ENCODE results near the gene LAMA2.
"Not testable (repeated sequence)": the region's sequence is repeated elsewhere in the genome, so short reads cannot be mapped to it uniquely, and the experiment has no call there.

Gene LAMA2

GRCh38 chr6:129007701-129008373 is 124.9 kb downstream of the LAMA2 start:
- peak in 2 of 3 experiments; percentile 34 to 53 for DNase-seq

- DNase-seq = no peak
These were observed 125.7 kb downstream of the LAMA2 start for GRCh38 chr6:129008591-129008990.

GRCh38 chr6:129009851-129010250 is 126.9 kb downstream of the LAMA2 start:
- DNase-seq = peak in 2 of 3 experiments; percentile 18 to 41

- DNase-seq = no peak
These were observed 131.4 kb downstream of the LAMA2 start for GRCh38 chr6:129014302-129014701.

GRCh38 chr6:129015721-129016120 is 132.8 kb downstream of the LAMA2 start:
- peak in 1 of 3 experiments; percentile 86 for DNase-seq

- DNase-seq = no peak
These were observed 133.9 kb downstream of the LAMA2 start for GRCh38 chr6:129016844-129017243.

- no peak for DNase-seq
These were observed 139.1 kb downstream of the LAMA2 start for GRCh38 chr6:129022011-129022553.

- DNase-seq = no peak
These were observed 143.7 kb downstream of the LAMA2 start for GRCh38 chr6:129026601-129027000.

- DNase-seq = no peak
These were observed 146.8 kb downstream of the LAMA2 start for GRCh38 chr6:129029778-129030177.

- DNase-seq = no peak
These were observed 147.3 kb downstream of the LAMA2 start for GRCh38 chr6:129030215-129030614.

GRCh38 chr6:129031051-129031599 is 148.2 kb downstream of the LAMA2 start:
- DNase-seq = no peak

GRCh38 chr6:129032602-129033001 is 149.7 kb downstream of the LAMA2 start:
- DNase-seq = no peak

GRCh38 chr6:129033180-129033579 is 150.2 kb downstream of the LAMA2 start:
- no peak for DNase-seq

- DNase-seq = no peak
These were observed 150.6 kb downstream of the LAMA2 start for GRCh38 chr6:129033581-129033980.

GRCh38 chr6:129041563-129041962 is 158.6 kb downstream of the LAMA2 start:
- no peak for DNase-seq

- no peak for DNase-seq
These were observed 163.6 kb downstream of the LAMA2 start for GRCh38 chr6:129046526-129046925.

- no peak for DNase-seq
These were observed 164.9 kb downstream of the LAMA2 start for GRCh38 chr6:129047834-129048233.

GRCh38 chr6:129050086-129050485 is 167.1 kb downstream of the LAMA2 start:
- DNase-seq = no peak

- DNase-seq = not testable (repeated sequence)
These were observed 170.2 kb downstream of the LAMA2 start for GRCh38 chr6:129053143-129053542.

GRCh38 chr6:129055796-129056195 is 172.9 kb downstream of the LAMA2 start:
- no peak for DNase-seq

GRCh38 chr6:129059650-129060049 is 176.7 kb downstream of the LAMA2 start:
- no peak for DNase-seq

- no peak for DNase-seq
These were observed 186.1 kb downstream of the LAMA2 start for GRCh38 chr6:129069006-129069405.

GRCh38 chr6:129073051-129073450 is 190.1 kb downstream of the LAMA2 start:
- DNase-seq = no peak

- DNase-seq = no peak
These were observed 190.9 kb downstream of the LAMA2 start for GRCh38 chr6:129073691-129074395.
